Astrocyte of the spinal cord (primary cell): ENCODE results near the gene PTPRR.

ENCODE experiments used
- DNase-seq: peaks from one replicate; pipeline ENCODE4 v3.0.0; 2011; ENCODE audit warnings: low read depth, low spot score
- H3K4me3 ChIP-seq: 2 replicates; pipeline ENCODE4 v1.5.1; 2011; ENCODE audit warnings: low read depth, mild to moderate bottlenecking, low read length, moderate library complexity
- in situ Hi-C: cut with HindIII; loops from 2 replicates; pipeline ENCODE4 v1.10.0; 2017; ENCODE audit warnings: low sequenced_read_pairs
- TF ChIP-seq, protein P1 (sequence below): IDR thresholded peaks from 2 replicates; pipeline ENCODE4 v1.5.1; 2012; ENCODE audit warnings: low read depth, mild to moderate bottlenecking, low read length, inconsistent platforms

PTPRR gene

GRCh38 chr12:70787612-70788011, 132.9 kb downstream of the PTPRR start:
- no peak for DNase-seq
- in situ Hi-C loops = no loop called here
- no peak overlapping the region for H3K4me3 ChIP-seq
- TF ChIP-seq, protein P1, sequence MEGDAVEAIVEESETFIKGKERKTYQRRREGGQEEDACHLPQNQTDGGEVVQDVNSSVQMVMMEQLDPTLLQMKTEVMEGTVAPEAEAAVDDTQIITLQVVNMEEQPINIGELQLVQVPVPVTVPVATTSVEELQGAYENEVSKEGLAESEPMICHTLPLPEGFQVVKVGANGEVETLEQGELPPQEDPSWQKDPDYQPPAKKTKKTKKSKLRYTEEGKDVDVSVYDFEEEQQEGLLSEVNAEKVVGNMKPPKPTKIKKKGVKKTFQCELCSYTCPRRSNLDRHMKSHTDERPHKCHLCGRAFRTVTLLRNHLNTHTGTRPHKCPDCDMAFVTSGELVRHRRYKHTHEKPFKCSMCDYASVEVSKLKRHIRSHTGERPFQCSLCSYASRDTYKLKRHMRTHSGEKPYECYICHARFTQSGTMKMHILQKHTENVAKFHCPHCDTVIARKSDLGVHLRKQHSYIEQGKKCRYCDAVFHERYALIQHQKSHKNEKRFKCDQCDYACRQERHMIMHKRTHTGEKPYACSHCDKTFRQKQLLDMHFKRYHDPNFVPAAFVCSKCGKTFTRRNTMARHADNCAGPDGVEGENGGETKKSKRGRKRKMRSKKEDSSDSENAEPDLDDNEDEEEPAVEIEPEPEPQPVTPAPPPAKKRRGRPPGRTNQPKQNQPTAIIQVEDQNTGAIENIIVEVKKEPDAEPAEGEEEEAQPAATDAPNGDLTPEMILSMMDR = no peak

DNA sequence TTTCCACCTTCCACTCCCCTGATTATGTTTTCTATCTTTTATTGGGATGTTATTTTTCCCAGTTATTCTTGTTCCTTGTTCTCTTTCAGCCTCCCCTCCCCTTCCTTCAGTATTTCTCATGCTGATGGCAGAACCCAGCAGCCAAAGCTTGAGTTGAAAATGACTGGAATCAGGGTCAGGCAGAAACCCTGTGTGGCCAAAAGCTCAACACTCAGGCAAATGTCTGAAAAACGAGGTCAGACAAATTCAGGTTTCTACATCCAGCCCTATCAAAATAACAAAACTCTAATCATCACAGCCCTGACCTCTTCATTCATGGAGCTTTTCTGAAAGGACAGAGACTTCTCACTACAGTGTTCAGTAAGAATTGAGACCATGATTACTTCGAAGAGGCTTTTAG, 134.6 kb downstream of the PTPRR start:
- in situ Hi-C loops = no loop called here
- TF ChIP-seq, protein P1 = no peak
- DNase-seq = no peak
- H3K4me3 ChIP-seq = no peak overlapping the region

DNA sequence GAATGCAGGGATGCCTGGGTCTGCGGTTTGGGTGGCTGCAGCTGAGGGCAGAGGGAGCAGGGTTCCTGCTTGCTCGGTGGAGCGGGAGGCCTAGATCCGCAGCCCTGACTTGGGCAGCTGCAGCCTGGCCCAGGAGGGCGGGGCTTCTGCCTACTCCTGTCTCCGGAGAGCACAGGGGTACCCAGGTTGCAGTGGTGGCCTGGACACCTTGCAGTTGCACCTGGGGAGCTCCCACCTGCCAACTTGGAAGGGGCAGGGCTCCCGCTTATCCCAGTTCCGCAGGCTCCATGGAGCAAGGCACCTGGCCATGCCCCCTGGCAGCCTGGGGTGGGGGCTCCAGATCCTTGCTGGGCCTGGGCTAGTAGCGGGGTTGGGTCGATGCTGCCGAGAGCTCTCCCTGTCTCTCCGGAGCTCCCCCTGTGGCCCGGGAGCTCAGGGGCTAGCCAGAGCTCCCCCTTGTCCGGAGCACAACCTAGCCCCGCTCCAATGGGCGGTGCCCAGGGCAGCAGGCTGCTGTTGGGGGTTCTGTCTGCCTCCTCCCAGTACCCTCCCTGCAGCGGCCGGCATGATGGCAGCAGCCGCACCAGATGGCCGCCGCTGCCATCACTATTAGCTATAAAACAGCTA, 136.4 kb downstream of the PTPRR start:
- TF ChIP-seq, protein P1 = no peak
- DNase-seq = no peak
- H3K4me3 ChIP-seq = no peak overlapping the region
- in situ Hi-C loops = no loop called here

DNA sequence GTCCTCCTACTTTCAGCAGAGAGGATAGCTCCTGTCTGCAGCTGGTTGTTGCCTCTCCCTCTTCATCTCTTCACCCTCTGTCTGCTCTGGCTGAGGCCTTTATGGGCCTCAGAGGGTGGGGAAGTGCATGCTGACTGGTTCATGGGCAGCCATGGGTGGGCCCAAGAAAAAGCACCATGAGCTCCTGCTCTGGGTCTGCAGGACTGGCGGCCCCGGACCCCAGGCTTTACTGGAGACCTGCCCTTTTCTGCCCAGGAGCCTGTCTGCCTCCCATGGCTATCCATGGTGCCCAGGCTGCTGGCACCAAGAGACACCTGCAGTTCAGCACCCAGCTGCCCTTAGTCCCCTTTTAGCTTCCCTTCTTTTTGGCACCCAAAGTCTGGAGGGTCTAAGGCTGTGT, 137.1 kb downstream of the PTPRR start:
- no peak for DNase-seq
- no peak overlapping the region for H3K4me3 ChIP-seq
- in situ Hi-C loops = no loop called here
- TF ChIP-seq, protein P1 = no peak

DNA sequence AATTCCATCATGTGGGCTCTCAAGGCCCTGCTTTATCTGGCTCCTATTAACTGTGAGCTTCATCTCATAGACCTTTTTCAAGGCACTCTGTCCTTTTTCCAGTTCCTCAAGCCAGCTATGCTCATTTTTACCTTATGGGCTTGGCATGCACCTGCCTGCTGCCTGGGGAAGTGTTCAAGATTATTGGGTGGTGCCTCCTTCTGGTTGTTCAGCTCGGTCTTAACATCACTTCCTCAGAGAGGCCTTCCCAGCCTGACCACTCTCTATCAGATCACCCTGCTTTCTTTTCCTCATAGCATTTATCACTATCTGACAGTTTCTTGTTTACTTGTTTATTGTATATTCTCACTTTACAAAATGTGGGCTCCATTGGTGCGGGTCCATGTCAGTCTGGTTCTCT, 141.3 kb downstream of the PTPRR start:
- in situ Hi-C loops = no loop called here
- DNase-seq = no peak
- H3K4me3 ChIP-seq = no peak overlapping the region
- TF ChIP-seq, protein P1 = no peak

GRCh38 chr12:70774055-70774454, 146.5 kb downstream of the PTPRR start:
- in situ Hi-C loops = no loop called here
- no peak overlapping the region for H3K4me3 ChIP-seq
- DNase-seq = peak; percentile 64
- TF ChIP-seq, protein P1 = no peak
